Fibroblast of lung (primary cell): ENCODE results near the gene EBF3. TPM values are rescaled to one million over a fixed set of nuclear protein-coding genes. Genes with fewer than 3 reads are reported as not detected.

Experiments used
- DNase-seq, 2 donors: peaks; one replicate each; pipeline versions ENCODE4 v3.0.0 to v3.0.0-alpha.2; 2010; ENCODE audit warnings: low read depth in 2 of 2
- H2AFZ ChIP-seq: 2 replicates; pipeline ENCODE4 v1.5.1; 2012; ENCODE audit warnings: low read length, control low read depth, inconsistent platforms
- H3K27ac ChIP-seq: 2 replicates; pipeline ENCODE4 v1.5.1; 2011; ENCODE audit warnings: low read length, control low read depth; ENCODE audit not compliant: insufficient read depth
- H3K27me3 ChIP-seq: 2 replicates; pipeline ENCODE4 v1.5.1; 2011; ENCODE audit warnings: mild to moderate bottlenecking, low read length; ENCODE audit not compliant: control insufficient read depth, insufficient read depth
- H3K36me3 ChIP-seq: 2 replicates; pipeline ENCODE4 v1.5.1; 2011; ENCODE audit warnings: low read length; ENCODE audit not compliant: control insufficient read depth, insufficient read depth
- H3K4me1 ChIP-seq: 2 replicates; pipeline ENCODE4 v1.5.1; 2011; ENCODE audit warnings: low read length; ENCODE audit not compliant: control insufficient read depth, insufficient read depth; ENCODE audit errors: extremely low read depth
- H3K4me2 ChIP-seq: 2 replicates; pipeline ENCODE4 v1.5.1; 2011; ENCODE audit warnings: low read length, control low read depth; ENCODE audit not compliant: insufficient read depth; ENCODE audit errors: extremely low read depth
- H3K4me3 ChIP-seq, 4 experiments: fragments of 200-600 bp in 1 of 4; sonication (generic) in 1 of 4; replicated peaks in 1 of 4; 2 replicates each; pipeline ENCODE4 v1.5.1; 2011 to 2016; ENCODE audit warnings: low read length in 4 of 4, low read depth in 3 of 4, mild to moderate bottlenecking in 3 of 4, control low read depth in 2 of 4, inconsistent platforms in 1 of 4, mixed read lengths in 1 of 4; ENCODE audit not compliant: insufficient read depth in 1 of 4; ENCODE audit errors: control extremely low read depth in 1 of 4
- H3K79me2 ChIP-seq: 2 replicates; pipeline ENCODE4 v1.5.1; 2012; ENCODE audit warnings: mild to moderate bottlenecking, low read length, inconsistent platforms; ENCODE audit not compliant: control insufficient read depth, insufficient read depth
- H3K9ac ChIP-seq: 2 replicates; pipeline ENCODE4 v1.5.1; 2011; ENCODE audit warnings: mild to moderate bottlenecking, low read length, control low read depth; ENCODE audit not compliant: insufficient read depth
- H3K9me3 ChIP-seq: 2 replicates; pipeline ENCODE4 v1.5.1; 2012; ENCODE audit warnings: low read depth, low read length; ENCODE audit not compliant: control insufficient read depth, insufficient read depth
- H4K20me1 ChIP-seq: 2 replicates; pipeline ENCODE4 v1.5.1; 2011; ENCODE audit warnings: low read length; ENCODE audit not compliant: control insufficient read depth, insufficient read depth; ENCODE audit errors: extremely low read depth
- EZH2 ChIP-seq: IDR thresholded peaks from 2 replicates; pipeline ENCODE4 v1.5.1; 2012; ENCODE audit warnings: low read length, control low read depth, mild to moderate bottlenecking; ENCODE audit errors: missing control alignments
- polyA plus RNA-seq, 2 donors: library from polyadenylated mRNA; depleted of rRNA in 1 of 2; stranded (reverse) in 1 of 2; unstranded in 1 of 2; fragments of >200 nt; gene quantifications; 2 replicates each; pipeline ENCODE4 v1.2.1, GENCODE V29; 2011 to 2012; ENCODE audit warnings: missing spikeins in 1 of 2
- total RNA-seq: library from RNA; depleted of rRNA; stranded (reverse); fragments of >200 nt; gene quantifications from 2 replicates; pipeline ENCODE4 v1.2.1, GENCODE V29; 2014
- TF ChIP-seq, protein P1 (sequence below), 2 donors: IDR thresholded peaks in 1 of 2; conservative IDR thresholded peaks in 1 of 2; 1 replicate in 1 of 2; 2 replicates in 1 of 2; pipeline ENCODE4 v1.5.1; 2011 to 2012; ENCODE audit warnings: low read length in 2 of 2, control low read depth in 1 of 2, inconsistent platforms in 1 of 2, low read depth in 1 of 2, mild to moderate bottlenecking in 1 of 2

The EBF3 gene
- total and polyA plus RNA-seq, 2 donors (not counting 1 experiment from before 2014, with no cell fraction given): 0.12 to 0.17 TPM

GRCh38 chr10:129950676-129951075, 13.4 kb downstream of the EBF3 start:
- Histone ChIP-seq H3K4me2 (no peak overlapping the region), H2AFZ (no peak overlapping the region), H3K79me2 (no peaks in the 10 kb centered on the region), H3K27ac (no peak overlapping the region), H4K20me1 (no peaks in the 10 kb centered on the region), H3K27me3 (no peaks in the 10 kb centered on the region), H3K4me1 (no peaks in the 10 kb centered on the region), H3K36me3 (no peaks in the 10 kb centered on the region), H3K9ac (no peak overlapping the region), H3K9me3 (no peaks in the 10 kb centered on the region), H3K4me3 (no peak overlapping the region)
- TF ChIP-seq, protein P1, sequence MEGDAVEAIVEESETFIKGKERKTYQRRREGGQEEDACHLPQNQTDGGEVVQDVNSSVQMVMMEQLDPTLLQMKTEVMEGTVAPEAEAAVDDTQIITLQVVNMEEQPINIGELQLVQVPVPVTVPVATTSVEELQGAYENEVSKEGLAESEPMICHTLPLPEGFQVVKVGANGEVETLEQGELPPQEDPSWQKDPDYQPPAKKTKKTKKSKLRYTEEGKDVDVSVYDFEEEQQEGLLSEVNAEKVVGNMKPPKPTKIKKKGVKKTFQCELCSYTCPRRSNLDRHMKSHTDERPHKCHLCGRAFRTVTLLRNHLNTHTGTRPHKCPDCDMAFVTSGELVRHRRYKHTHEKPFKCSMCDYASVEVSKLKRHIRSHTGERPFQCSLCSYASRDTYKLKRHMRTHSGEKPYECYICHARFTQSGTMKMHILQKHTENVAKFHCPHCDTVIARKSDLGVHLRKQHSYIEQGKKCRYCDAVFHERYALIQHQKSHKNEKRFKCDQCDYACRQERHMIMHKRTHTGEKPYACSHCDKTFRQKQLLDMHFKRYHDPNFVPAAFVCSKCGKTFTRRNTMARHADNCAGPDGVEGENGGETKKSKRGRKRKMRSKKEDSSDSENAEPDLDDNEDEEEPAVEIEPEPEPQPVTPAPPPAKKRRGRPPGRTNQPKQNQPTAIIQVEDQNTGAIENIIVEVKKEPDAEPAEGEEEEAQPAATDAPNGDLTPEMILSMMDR (conservative IDR thresholded peaks at IDR 0.05 in 1 of 2, IDR thresholded peaks at IDR 0.05 in 1 of 2; ENCODE audit: low read depth in 1 of 2, low read length in 2 of 2): no peak
- no peak for TF ChIP-seq EZH2
- DNase-seq: no peak

- no peaks in the 10 kb centered on the region for H3K79me2 ChIP-seq
- H3K36me3 ChIP-seq: no peaks in the 10 kb centered on the region
- no peaks in the 10 kb centered on the region for H3K27me3 ChIP-seq
- H3K27ac ChIP-seq: no peak overlapping the region
- H4K20me1 ChIP-seq: no peaks in the 10 kb centered on the region
- no peak overlapping the region for H2AFZ ChIP-seq
- DNase-seq: peak in 1 of 2 donors; percentile 47
- no peak for TF ChIP-seq EZH2
- TF ChIP-seq, protein P1 (conservative IDR thresholded peaks at IDR 0.05 in 1 of 2, IDR thresholded peaks at IDR 0.05 in 1 of 2; ENCODE audit: low read depth in 1 of 2, low read length in 2 of 2): no peak
- H3K9me3 ChIP-seq: no peaks in the 10 kb centered on the region
- no peak overlapping the region for H3K4me3 ChIP-seq
- no peak overlapping the region for H3K9ac ChIP-seq
- H3K4me2 ChIP-seq: no peak overlapping the region
- no peaks in the 10 kb centered on the region for H3K4me1 ChIP-seq
Observed at GRCh38 chr10:129949891-129950291, 14.2 kb downstream of the EBF3 start.

- H4K20me1 ChIP-seq: no peaks in the 10 kb centered on the region
- no peak overlapping the region for H3K4me3 ChIP-seq
- no peak for DNase-seq
- no peak overlapping the region for H3K9ac ChIP-seq
- TF ChIP-seq, protein P1 (conservative IDR thresholded peaks at IDR 0.05 in 1 of 2, IDR thresholded peaks at IDR 0.05 in 1 of 2; ENCODE audit: low read depth in 1 of 2, low read length in 2 of 2): no peak
- no peak for TF ChIP-seq EZH2
- H3K9me3 ChIP-seq: no peaks in the 10 kb centered on the region
- no peaks in the 10 kb centered on the region for H3K36me3 ChIP-seq
- no peak overlapping the region for H3K4me2 ChIP-seq
- H3K27ac ChIP-seq: no peak overlapping the region
- H3K4me1 ChIP-seq: no peaks in the 10 kb centered on the region
- no peaks in the 10 kb centered on the region for H3K79me2 ChIP-seq
- H2AFZ ChIP-seq: no peak overlapping the region
- no peaks in the 10 kb centered on the region for H3K27me3 ChIP-seq
Observed at GRCh38 chr10:129949411-129949810, 14.7 kb downstream of the EBF3 start.
